Tibial nerve (tissue), 4 donors: ENCODE measurements around the gene ASIC3. TPM values are rescaled to one million over a fixed set of nuclear protein-coding genes. Genes with fewer than 3 reads are reported as not detected.

Source experiments
- DNase-seq, 2 donors: peaks; one replicate each; pipeline ENCODE4 v3.0.0-alpha.2; 2019; ENCODE audit warnings: low spot score in 2 of 2
- H3K27ac ChIP-seq, 4 donors: fragments of 200-600 bp; sonication (generic) in 3 of 4; one replicate each; pipeline ENCODE4 v1.5.1; 2017 to 2019; ENCODE audit warnings: mild to moderate bottlenecking in 1 of 4
- H3K27me3 ChIP-seq, 2 donors: fragments of 200-600 bp; sonication (generic) in 1 of 2; one replicate each; pipeline versions ENCODE4 v1.5.1 to v1.6.0; 2017 to 2019
- H3K36me3 ChIP-seq, 3 donors: fragments of 200-600 bp; sonication (generic); one replicate each; pipeline ENCODE4 v1.5.1; 2018 to 2019
- H3K4me1 ChIP-seq, 4 donors: fragments of 200-600 bp; sonication (generic) in 3 of 4; one replicate each; pipeline ENCODE4 v1.5.1; 2017 to 2019
- H3K4me3 ChIP-seq, 4 donors: fragments of 200-600 bp; sonication (generic) in 3 of 4; one replicate each; pipeline ENCODE4 v1.5.1; 2017 to 2019; ENCODE audit warnings: mild to moderate bottlenecking in 1 of 4, moderate library complexity in 1 of 4
- H3K9me3 ChIP-seq, 4 donors: fragments of 200-600 bp; sonication (generic) in 3 of 4; one replicate each; pipeline ENCODE4 v1.5.1; 2017 to 2019
- EP300 ChIP-seq, 2 donors: sonication (generic); formaldehyde crosslinking; IDR thresholded peaks; one replicate each; pipeline ENCODE4 v1.6.1; 2017; ENCODE audit warnings: antibody characterized with exemption in 2 of 2, mild to moderate bottlenecking in 1 of 2
- POLR2A ChIP-seq, 2 donors: fragments of 450-650 bp; IDR thresholded peaks; one replicate each; pipeline ENCODE4 v1.6.1; 2017; ENCODE audit warnings: antibody characterized with exemption in 2 of 2, mild to moderate bottlenecking in 2 of 2, moderate library complexity in 2 of 2
- WGBS, 2 donors: methylation state at CpG; one replicate each; pipeline ENCODE4 v1.1.5; 2018; 5-methylcytosine and 5-hydroxymethylcytosine counted together
- total RNA-seq, 4 donors: library from RNA; depleted of rRNA; stranded (reverse); fragments of >200 nt; gene quantifications; one replicate each; pipeline ENCODE4 v1.1.0, GENCODE V29; 2016
- TF ChIP-seq, protein P1 (sequence below), 5 experiments: fragments of 200-600 bp in 3 of 5; fragments of 450-650 bp in 2 of 5; sonication (generic) in 3 of 5; IDR thresholded peaks; one replicate each; pipeline ENCODE4 v1.5.1; 2016 to 2019; ENCODE audit warnings: antibody characterized with exemption in 5 of 5, mild to moderate bottlenecking in 3 of 5, moderate library complexity in 2 of 5

The ASIC3 gene
- total RNA-seq, 4 donors from 2014 or later = 1.7 to 6.0 (median 4.0) TPM

DNA sequence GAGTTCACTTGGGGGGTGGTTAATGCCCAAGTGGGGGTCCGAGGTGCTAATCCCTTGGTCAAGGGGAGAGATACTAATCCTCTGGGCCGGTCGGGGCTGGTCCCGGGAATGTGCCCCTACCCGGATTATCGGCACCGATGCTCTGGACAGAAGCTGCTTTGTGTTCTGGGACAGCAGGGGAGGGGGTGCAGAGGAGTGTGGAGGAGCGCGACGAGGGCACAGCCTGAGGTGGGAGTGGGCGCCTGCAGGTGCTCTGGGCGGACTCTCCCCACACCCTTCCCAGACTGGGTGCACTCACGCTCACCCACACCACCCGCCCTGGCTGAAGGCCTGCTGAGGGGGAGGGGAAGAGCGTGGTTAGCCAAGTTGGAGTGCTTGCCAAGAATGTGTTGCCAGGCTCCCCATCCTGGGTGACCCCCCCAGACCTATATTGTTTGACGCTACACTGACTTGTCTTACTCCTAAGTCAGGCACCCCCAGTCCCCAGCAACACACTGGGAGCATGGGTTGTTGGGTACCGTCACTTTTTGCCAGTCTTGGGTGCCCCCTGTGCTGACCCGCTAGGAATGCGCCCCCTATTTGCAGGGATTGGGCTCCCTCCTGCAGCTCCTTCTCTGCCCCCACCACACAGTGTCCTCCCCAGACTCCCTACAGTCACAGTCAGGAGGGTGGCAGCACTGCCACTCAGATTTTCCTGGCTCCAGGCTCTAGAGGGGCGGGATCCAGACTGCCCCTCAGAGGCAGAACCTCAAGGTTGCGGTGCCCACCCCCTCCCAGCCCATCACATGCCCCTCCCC is 12.3 kb downstream of the ASIC3 start:
- H3K27ac ChIP-seq = peak overlapping the region; percentile 93 to 97 (median 96)
- no peak for DNase-seq
- no peaks in the 10 kb centered on the region for H3K27me3 ChIP-seq
- WGBS, 2 donors = 7 to 9% methylated on average over 13 to 21 of the region's 21 CpGs
- H3K9me3 ChIP-seq = no peaks in the 10 kb centered on the region
- H3K4me1 ChIP-seq = peaks cover 0 to 60% (median 42%) of the 10 kb centered on the region in 4 donors
- TF ChIP-seq POLR2A (IDR thresholded peaks at IDR 0.05) (no peak), EP300 (IDR thresholded peaks at IDR 0.05) (peak in 1 of 2 donors; percentile 35)
- TF ChIP-seq, protein P1, sequence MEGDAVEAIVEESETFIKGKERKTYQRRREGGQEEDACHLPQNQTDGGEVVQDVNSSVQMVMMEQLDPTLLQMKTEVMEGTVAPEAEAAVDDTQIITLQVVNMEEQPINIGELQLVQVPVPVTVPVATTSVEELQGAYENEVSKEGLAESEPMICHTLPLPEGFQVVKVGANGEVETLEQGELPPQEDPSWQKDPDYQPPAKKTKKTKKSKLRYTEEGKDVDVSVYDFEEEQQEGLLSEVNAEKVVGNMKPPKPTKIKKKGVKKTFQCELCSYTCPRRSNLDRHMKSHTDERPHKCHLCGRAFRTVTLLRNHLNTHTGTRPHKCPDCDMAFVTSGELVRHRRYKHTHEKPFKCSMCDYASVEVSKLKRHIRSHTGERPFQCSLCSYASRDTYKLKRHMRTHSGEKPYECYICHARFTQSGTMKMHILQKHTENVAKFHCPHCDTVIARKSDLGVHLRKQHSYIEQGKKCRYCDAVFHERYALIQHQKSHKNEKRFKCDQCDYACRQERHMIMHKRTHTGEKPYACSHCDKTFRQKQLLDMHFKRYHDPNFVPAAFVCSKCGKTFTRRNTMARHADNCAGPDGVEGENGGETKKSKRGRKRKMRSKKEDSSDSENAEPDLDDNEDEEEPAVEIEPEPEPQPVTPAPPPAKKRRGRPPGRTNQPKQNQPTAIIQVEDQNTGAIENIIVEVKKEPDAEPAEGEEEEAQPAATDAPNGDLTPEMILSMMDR (IDR thresholded peaks at IDR 0.05) = peak in 3 of 5 experiments; percentile 20 to 28 (median 28)
- H3K4me3 ChIP-seq = peak overlapping the region; percentile 72 to 91 (median 80)
- peaks cover 5 to 19% (median 6%) of the 10 kb centered on the region in 3 donors for H3K36me3 ChIP-seq

GRCh38 chr7:151061213-151062110 is 13.1 kb downstream of the ASIC3 start:
- Histone ChIP-seq H3K27me3 (no peaks in the 10 kb centered on the region), H3K4me1 (peaks cover 0 to 60% (median 42%) of the 10 kb centered on the region in 4 donors), H3K9me3 (no peaks in the 10 kb centered on the region), H3K4me3 (peak overlapping the region in 2 of 4 donors; percentile 29 to 86), H3K27ac (peak overlapping the region; percentile 93 to 97 (median 96)), H3K36me3 (peaks cover 5 to 27% (median 6%) of the 10 kb centered on the region in 3 donors)
- DNase-seq = no peak
- 45 to 54% methylated on average over 31 to 33 of the region's 33 CpGs for WGBS, 2 donors
- no peak for TF ChIP-seq EP300 (IDR thresholded peaks at IDR 0.05)
- TF ChIP-seq, protein P1 (IDR thresholded peaks at IDR 0.05) = no peak
- no peak for TF ChIP-seq POLR2A (IDR thresholded peaks at IDR 0.05)

DNA sequence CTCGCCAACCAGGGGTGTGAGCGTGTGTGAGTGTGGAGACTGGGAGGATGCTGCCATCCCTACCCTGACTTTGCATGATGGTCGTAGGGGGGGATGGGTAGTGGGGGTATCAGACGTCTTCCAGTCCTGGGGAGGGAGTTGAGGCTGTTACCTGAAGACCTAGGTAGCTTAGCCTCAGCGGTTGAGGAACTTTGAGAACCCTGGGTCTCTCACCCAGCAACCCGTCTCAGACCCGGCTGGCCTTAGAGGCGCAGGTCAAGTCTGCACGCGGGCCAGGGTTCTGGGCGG is 13.7 kb downstream of the ASIC3 start:
- Histone ChIP-seq H3K9me3 (no peaks in the 10 kb centered on the region), H3K36me3 (peaks cover 5 to 33% (median 6%) of the 10 kb centered on the region in 3 donors), H3K27me3 (no peaks in the 10 kb centered on the region), H3K4me1 (peaks cover 0 to 54% (median 37%) of the 10 kb centered on the region in 4 donors), H3K4me3 (no peak overlapping the region), H3K27ac (peak overlapping the region; percentile 93 to 97 (median 96))
- TF ChIP-seq POLR2A (IDR thresholded peaks at IDR 0.05) (no peak), EP300 (IDR thresholded peaks at IDR 0.05) (no peak)
- TF ChIP-seq, protein P1 (IDR thresholded peaks at IDR 0.05) = no peak
- DNase-seq = no peak
- 55 to 90% methylated on average over 2 to 10 of the region's 11 CpGs for WGBS, 2 donors

DNA sequence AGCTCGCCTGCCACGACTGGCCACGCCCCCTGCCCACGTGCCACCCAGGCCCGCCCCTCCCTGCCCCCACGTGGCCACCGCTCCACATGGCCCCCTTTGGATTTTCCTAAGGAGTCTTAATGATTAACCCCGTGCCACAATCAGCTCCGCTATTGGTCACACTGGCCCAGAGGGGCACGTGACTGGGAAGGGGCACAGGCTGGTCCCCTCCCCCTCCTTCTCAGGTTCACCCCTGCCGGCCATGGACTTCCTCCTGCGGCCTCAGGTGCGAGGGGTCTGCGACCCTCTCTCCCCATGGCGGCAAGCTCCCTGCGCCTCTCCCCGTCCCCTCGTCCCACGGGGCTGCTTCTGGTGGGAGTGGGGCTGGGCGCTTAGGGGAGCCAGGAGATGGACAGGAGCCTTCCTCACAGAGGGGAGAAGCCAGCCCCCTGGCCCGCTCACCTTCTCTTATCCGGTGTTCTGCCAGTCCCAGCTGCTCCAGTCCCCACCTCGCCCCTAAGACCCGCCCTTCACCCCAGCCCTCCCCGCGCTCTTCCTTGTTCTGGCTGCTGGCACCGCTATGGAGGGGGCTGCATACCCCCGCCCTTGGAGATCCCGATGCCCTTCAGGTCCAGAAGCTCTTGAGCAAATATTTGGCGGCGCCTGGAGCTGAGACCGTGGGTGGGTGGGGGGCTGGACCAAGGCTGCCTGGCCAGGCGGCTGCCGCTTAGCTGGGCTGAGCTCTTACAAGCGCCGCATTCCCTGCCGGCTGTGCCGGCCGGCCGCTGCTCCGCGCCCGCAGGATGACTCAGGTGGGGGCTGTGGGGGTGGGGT is 14.3 kb downstream of the ASIC3 start:
- Histone ChIP-seq H3K9me3 (no peaks in the 10 kb centered on the region), H3K36me3 (peaks cover 5 to 39% (median 6%) of the 10 kb centered on the region in 3 donors), H3K27me3 (no peaks in the 10 kb centered on the region), H3K4me3 (peak overlapping the region in 2 of 4 donors; percentile 21 to 28), H3K4me1 (peaks cover 0 to 48% (median 33%) of the 10 kb centered on the region in 4 donors), H3K27ac (peak overlapping the region; percentile 24 to 95 (median 70))
- WGBS, 2 donors = 33% methylated on average over 26 to 39 of the region's 43 CpGs
- TF ChIP-seq POLR2A (IDR thresholded peaks at IDR 0.05) = no peak
- TF ChIP-seq, protein P1 (IDR thresholded peaks at IDR 0.05) = no peak
- no peak for TF ChIP-seq EP300 (IDR thresholded peaks at IDR 0.05)
- no peak for DNase-seq
